Adipocyte (in vitro differentiated cells): Measurements from ENCODE around the gene PPP2R3A.
"Not testable (repeated sequence)": the region's sequence is repeated elsewhere in the genome, so short reads cannot be mapped to it uniquely, and the experiment has no call there.

Source experiments
- DNase-seq: peaks from one replicate; pipeline ENCODE4 v3.0.0-alpha.2; 2015; ENCODE audit warnings: low read depth
- H3K27me3 ChIP-seq: replicated peaks from 2 replicates; pipeline ENCODE4 v1.7.0; 2013; ENCODE audit warnings: mild to moderate bottlenecking, low read length, moderate library complexity; ENCODE audit not compliant: control insufficient read depth, insufficient read depth
- H3K36me3 ChIP-seq: 2 replicates; pipeline ENCODE4 v1.7.0; 2013; ENCODE audit warnings: low read length, mild to moderate bottlenecking, moderate library complexity; ENCODE audit not compliant: control insufficient read depth, insufficient read depth, severe bottlenecking
- H3K4me1 ChIP-seq: 2 replicates; pipeline ENCODE4 v1.7.0; 2013; ENCODE audit warnings: mild to moderate bottlenecking, low read length, moderate library complexity; ENCODE audit not compliant: control insufficient read depth, insufficient read depth
- H3K4me3 ChIP-seq: 2 replicates; pipeline ENCODE4 v1.7.0; 2013; ENCODE audit warnings: mild to moderate bottlenecking, low read length, moderate library complexity
- H3K9ac ChIP-seq: 2 replicates; pipeline ENCODE4 v1.7.0; 2013; ENCODE audit warnings: mild to moderate bottlenecking, low read length, moderate library complexity
- H3K9me3 ChIP-seq: 2 replicates; pipeline ENCODE4 v1.7.0; 2013; ENCODE audit warnings: mild to moderate bottlenecking, low read length, moderate library complexity; ENCODE audit not compliant: control insufficient read depth

Gene PPP2R3A

DNA sequence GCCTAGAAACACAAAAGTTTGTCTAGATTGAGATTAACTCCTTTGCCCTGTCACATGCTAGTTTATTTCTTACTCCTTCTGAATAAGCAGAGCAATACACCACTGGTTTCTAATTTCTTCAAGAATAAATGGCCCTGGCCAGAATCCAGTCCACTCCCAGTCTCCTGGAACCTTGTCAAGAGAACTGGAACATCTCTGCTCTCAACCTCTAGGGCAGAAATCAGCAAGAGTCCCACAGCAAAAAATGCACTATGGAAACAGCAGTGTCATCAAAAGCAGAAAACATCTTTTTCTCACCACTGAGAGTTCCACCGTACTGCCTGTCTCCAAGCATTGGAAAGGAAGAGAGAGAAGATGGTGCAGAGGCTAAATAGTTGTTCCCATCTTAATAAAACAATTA, 35.9 kb upstream of the PPP2R3A start:
- Histone ChIP-seq H3K4me3 (no peak overlapping the region), H3K9ac (no peak overlapping the region), H3K4me1 (peaks cover 10% of the 10 kb centered on the region), H3K36me3 (no peaks in the 10 kb centered on the region), H3K9me3 (no peaks in the 10 kb centered on the region), H3K27me3 (no peaks in the 10 kb centered on the region)
- DNase-seq, result peak; percentile 90

DNA sequence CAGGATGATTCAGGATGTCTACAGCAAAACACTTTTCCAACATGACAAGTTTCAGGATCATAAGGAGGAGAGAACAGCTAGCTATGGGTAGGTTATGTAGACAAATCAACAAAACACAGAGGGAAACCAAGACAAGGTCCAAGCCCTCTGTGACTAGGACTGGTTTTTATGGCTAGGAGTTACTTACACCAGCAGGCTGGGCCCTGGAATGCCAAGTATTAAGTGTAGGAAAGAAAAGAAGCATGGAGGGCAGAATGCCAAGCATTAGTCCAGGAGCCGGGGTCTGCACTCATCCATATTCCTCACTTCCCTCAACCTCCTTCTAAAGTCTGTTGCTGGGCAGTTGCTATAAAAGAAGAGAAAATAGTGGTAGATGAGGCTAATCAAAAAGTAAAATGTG, 35.3 kb upstream of the PPP2R3A start:
- DNase-seq, result peak; percentile 22
- H3K9ac ChIP-seq, result no peak overlapping the region
- no peaks in the 10 kb centered on the region for H3K9me3 ChIP-seq
- no peak overlapping the region for H3K4me3 ChIP-seq
- no peaks in the 10 kb centered on the region for H3K36me3 ChIP-seq
- peaks cover 10% of the 10 kb centered on the region for H3K4me1 ChIP-seq
- no peaks in the 10 kb centered on the region for H3K27me3 ChIP-seq

DNA sequence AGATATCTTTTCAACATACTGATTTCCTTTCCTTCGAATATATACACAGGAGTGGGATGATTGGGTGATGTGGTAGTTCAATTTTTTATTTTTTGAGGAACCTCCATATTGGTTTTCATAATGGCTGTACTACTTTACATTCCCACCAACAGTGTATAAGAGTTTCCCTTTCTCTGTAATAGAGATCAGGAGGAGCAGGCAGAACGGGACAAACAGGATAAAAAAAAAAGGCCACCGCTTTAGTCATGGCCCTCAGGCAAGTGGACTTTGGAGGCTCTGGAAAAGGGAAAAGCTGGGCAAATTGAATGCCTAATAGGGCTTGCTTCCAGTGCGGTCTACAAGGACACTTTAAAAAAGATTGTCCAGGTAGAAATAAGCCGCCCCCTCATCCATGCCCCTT, 30.4 kb upstream of the PPP2R3A start:
- not testable (repeated sequence) for H3K9ac ChIP-seq, H3K4me3 ChIP-seq, H3K36me3 ChIP-seq, DNase-seq, H3K9me3 ChIP-seq, H3K27me3 ChIP-seq, H3K4me1 ChIP-seq

DNA sequence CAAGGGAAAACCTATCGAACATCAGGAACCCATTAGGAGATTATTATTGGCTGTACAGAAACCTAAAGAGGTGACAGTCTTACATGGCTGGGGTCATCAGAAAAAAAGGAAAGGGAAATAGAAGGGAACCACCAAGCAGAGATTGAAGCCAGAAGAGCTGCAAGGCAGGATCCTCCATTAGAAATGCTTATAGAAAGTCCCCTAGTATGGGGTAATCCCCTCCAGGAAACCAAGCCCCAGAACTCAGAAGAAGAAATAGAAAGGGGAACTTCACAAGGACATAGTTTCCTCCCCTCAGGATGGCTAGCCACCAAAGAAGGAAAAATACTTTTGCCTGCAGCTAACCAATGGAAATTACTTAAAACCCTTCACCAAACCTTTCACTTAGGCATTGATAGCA, 27.8 kb upstream of the PPP2R3A start:
- not testable (repeated sequence) for H3K27me3 ChIP-seq, H3K4me1 ChIP-seq, H3K4me3 ChIP-seq, H3K36me3 ChIP-seq, H3K9ac ChIP-seq, DNase-seq
- H3K9me3 ChIP-seq, result peaks cover 12% of the 10 kb centered on the region

DNA sequence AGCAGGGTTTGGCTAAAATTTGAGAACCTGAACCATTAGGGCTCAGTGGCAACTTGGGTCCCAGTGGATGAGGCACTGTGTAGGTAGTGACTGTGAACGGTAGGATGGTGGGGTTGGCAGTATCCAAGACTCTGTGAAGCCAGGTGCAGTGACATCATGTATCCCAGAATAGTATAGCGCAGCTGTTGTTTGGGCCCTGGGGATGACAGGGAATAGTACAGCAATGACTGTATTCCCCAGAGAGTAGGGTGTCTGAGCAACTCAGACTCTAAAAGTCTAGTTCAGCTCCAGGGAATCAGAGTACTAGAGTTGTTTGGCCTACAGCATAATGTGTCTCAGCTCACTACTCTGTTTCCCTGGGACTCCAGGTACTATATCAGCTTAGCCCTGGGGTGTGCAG, 20.7 kb upstream of the PPP2R3A start:
- Histone ChIP-seq H3K4me1 (no peaks in the 10 kb centered on the region), H3K27me3 (no peaks in the 10 kb centered on the region), H3K9me3 (peaks cover 13% of the 10 kb centered on the region), H3K4me3 (no peak overlapping the region), H3K36me3 (no peaks in the 10 kb centered on the region), H3K9ac (no peak overlapping the region)
- no peak for DNase-seq

DNA sequence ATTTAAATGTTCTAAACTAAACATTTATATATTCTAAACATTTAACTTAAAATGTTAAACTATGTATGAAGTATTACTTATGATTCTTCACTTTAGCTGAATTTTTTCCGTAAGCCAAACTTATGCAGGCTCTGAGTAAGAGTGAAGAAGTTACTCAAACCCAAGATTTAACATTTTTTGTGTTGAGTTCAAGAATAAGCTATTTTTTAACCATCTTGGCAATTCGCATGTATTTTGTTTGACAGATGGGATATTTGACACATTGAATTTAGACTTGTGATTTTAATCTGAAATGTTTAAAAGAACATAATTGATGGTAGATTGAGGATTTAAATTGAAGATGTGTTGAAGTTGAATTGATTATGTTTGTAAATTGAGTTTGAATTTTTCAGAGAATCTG, 14.6 kb upstream of the PPP2R3A start:
- no peak for DNase-seq
- Histone ChIP-seq H3K4me3 (no peak overlapping the region), H3K36me3 (no peaks in the 10 kb centered on the region), H3K9me3 (peaks cover 10% of the 10 kb centered on the region), H3K4me1 (no peaks in the 10 kb centered on the region), H3K27me3 (no peaks in the 10 kb centered on the region), H3K9ac (no peak overlapping the region)

DNA sequence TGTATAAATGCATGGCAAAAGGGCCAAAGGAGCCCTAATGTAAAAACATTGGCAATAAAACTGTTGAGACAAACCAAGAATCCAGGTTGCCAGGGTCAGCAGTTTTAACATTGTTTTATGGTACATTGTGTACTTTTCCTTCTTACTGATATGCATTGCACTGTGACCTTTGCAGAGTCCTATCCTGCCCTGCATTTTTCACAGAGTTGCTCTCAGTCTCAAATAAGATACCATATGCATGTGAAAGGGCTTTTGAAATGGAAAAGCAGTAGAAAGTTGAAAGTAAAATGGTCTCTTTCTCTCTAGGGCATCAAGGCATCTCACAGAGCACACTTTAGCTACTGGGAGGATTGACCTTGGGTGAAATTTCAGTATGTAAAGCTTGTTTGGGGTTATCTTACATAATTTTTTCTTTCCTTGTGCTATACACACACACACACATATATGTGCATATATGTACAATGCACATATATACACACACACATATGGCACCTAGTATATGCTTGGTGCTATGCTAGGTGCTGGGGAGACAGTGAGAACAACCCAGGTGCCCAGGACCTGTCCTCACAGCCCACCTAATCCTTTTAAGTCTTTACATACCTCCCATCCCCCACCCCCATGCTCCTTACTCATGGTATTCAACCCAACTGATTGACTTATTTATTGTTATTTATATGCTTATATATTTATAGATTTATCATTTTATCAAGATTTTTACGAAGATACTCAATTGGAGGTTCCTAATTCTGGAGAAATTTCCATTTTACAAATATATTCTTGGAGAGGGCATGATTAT, 1.2 kb upstream of the PPP2R3A start:
- Histone ChIP-seq H3K9ac (no peak overlapping the region), H3K4me1 (peaks cover 19% of the 10 kb centered on the region), H3K4me3 (no peak overlapping the region), H3K36me3 (no peaks in the 10 kb centered on the region), H3K27me3 (no peaks in the 10 kb centered on the region), H3K9me3 (peaks cover 13% of the 10 kb centered on the region)
- no peak for DNase-seq

DNA sequence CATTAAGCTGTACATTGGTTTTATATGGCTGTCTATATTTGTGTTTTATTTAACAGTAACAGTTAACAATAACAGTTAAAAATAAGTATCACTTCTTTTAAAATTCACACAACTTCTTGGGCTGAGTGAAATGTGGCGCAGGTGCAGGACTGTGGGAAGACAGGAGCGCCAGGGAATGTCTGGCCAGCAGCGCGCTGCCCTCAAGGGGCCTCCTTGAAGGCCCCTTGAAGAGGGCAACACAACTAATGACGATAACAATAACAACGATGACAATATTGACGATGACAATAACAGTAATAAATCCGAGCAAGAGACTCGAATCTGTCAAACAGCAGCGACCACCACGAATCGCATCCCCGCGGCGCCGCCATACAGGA, 411 bp upstream of the PPP2R3A start:
- no peak for DNase-seq
- H3K27me3 ChIP-seq, result no peaks in the 10 kb centered on the region
- peaks cover 20% of the 10 kb centered on the region for H3K4me1 ChIP-seq
- H3K9me3 ChIP-seq, result peaks cover 5% of the 10 kb centered on the region
- peak overlapping the region; percentile 69 for H3K9ac ChIP-seq
- no peaks in the 10 kb centered on the region for H3K36me3 ChIP-seq
- H3K4me3 ChIP-seq, result peak overlapping the region; percentile 84

DNA sequence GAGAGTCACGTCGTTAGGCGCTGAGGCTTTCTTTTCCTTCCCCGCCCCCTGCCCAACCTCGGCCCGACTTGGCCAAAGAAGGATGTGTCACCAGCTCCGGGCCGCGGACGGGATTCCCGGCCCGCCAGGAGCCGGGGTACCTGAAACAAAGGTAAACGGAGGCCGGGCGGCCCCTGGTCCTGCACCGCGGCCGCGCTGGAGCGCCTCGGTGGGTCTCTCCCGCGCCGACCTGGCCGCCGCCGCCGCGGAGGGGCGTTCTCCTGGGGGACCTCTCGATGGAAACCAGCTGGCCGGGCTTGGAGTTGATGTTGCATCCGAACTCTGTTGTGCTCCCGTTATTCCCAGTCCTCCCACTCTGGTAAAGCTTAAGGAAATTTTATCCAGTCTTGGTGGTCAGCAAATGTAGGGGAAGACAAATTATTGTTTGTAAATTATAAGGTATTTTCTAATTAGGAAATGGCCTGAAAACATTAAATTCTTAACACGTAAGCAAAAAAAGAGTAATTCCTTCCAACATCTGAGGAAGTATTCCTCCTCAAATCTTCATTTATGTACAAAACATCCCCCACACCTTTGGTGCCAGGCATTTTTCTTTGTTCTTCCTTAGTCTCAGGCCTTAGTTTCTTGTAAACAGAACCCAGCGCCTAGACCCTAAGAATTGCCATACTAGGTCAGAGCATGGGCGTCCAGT, 888 bp downstream of the PPP2R3A start:
- H3K36me3 ChIP-seq, result no peaks in the 10 kb centered on the region
- DNase-seq, result peak; percentile 73

DNA sequence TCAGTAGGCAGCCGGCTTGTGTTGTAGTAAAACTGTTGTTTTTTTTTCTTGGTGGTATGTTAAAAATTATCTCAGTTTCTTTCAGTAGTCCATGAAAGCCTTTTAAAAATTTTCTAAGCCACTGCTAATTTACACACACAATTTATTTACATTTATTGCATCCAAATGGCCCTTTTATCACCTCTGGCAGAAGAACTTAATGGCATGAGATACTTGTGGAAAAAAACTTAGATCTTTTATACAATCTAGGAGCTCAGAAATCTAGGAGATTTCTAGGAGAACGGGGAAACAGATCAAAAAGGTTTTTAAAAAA, 1.4 kb downstream of the PPP2R3A start:
- Histone ChIP-seq H3K9me3 (no peaks in the 10 kb centered on the region), H3K4me1 (peaks cover 31% of the 10 kb centered on the region), H3K9ac (peak overlapping the region; percentile 89), H3K36me3 (no peaks in the 10 kb centered on the region), H3K4me3 (peak overlapping the region; percentile 91), H3K27me3 (no peaks in the 10 kb centered on the region)
- no peak for DNase-seq

More for the DNA sequence above, 888 bp downstream of the PPP2R3A start:
- H3K9ac ChIP-seq, result peak overlapping the region; percentile 89
- H3K9me3 ChIP-seq, result no peaks in the 10 kb centered on the region
- H3K4me1 ChIP-seq, result peaks cover 31% of the 10 kb centered on the region
- H3K27me3 ChIP-seq, result no peaks in the 10 kb centered on the region
- H3K4me3 ChIP-seq, result peak overlapping the region; percentile 91

DNA sequence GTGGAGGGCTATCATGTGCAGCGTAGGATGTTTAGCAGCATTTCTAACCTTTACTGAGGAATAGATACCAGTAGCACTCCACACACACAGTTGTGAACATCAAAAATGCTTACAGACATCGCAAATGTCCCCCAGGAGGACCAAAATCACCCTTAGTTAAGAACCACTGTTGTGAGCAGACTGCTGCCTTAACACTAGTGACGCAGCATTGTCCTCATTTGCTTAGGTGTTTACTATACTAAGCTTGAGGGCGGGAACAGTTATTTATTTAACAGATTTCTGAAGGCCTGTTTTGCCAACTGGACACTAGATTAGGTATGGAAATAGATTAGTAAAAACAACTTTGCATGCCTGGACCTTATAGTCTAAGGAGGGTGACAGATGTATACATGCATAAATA, 2.3 kb downstream of the PPP2R3A start:
- Histone ChIP-seq H3K4me1 (peaks cover 31% of the 10 kb centered on the region), H3K27me3 (no peaks in the 10 kb centered on the region), H3K4me3 (no peak overlapping the region), H3K9me3 (no peaks in the 10 kb centered on the region), H3K36me3 (no peaks in the 10 kb centered on the region), H3K9ac (no peak overlapping the region)
- DNase-seq, result no peak
